Non-pigmented ciliary epithelial cell (primary cell): ENCODE data around the gene SLC26A6.

Experiments used
- DNase-seq: peaks from one replicate; pipeline ENCODE4 v3.0.0-alpha.2; 2010; ENCODE audit warnings: low read depth

The SLC26A6 gene

GRCh38 chr3:48635222-48636021 lies at the start of gene SLC26A6:
TSS of gene SLC26A6 (minus strand) at chr3:48635461. CDS start at chr3:48635393, 68 bp downstream.
- peak; percentile 74 for DNase-seq

- no peak for DNase-seq
Observed at GRCh38 chr3:48684480-48685143, 49.4 kb upstream of the SLC26A6 start.

- no peak for DNase-seq
Observed at GRCh38 chr3:48684054-48684349, 48.7 kb upstream of the SLC26A6 start.

GRCh38 chr3:48682786-48683185 lies 47.5 kb upstream of the SLC26A6 start:
- DNase-seq: no peak

GRCh38 chr3:48681974-48682610 lies 46.8 kb upstream of the SLC26A6 start:
- DNase-seq: no peak

GRCh38 chr3:48681541-48681880 lies 46.2 kb upstream of the SLC26A6 start:
- no peak for DNase-seq

- DNase-seq: no peak
Observed at GRCh38 chr3:48680811-48681540, 45.7 kb upstream of the SLC26A6 start.

GRCh38 chr3:48679411-48680391 lies 44.4 kb upstream of the SLC26A6 start:
- DNase-seq: no peak

- no peak for DNase-seq
Observed at GRCh38 chr3:48678566-48679380, 43.5 kb upstream of the SLC26A6 start.

- no peak for DNase-seq
Observed at GRCh38 chr3:48678056-48678455, 42.8 kb upstream of the SLC26A6 start.

- DNase-seq: no peak
Observed at GRCh38 chr3:48674505-48674904, 39.2 kb upstream of the SLC26A6 start.

GRCh38 chr3:48672522-48672921 lies 37.3 kb upstream of the SLC26A6 start:
- no peak for DNase-seq

- no peak for DNase-seq
Observed at GRCh38 chr3:48664929-48665328, 29.7 kb upstream of the SLC26A6 start.

- DNase-seq: no peak
Observed at GRCh38 chr3:48664313-48664644, 29.0 kb upstream of the SLC26A6 start.

GRCh38 chr3:48663489-48664312 lies 28.4 kb upstream of the SLC26A6 start:
- DNase-seq: peak; percentile 96

GRCh38 chr3:48662753-48663488 lies 27.7 kb upstream of the SLC26A6 start, which contains the start of gene CELSR3:
TSS of gene CELSR3 (minus strand) at chr3:48662886. CDS start at chr3:48662634, 252 bp downstream.
- peak; percentile 55 for DNase-seq

GRCh38 chr3:48662145-48662752 lies 27.0 kb upstream of the SLC26A6 start:
- DNase-seq: no peak

- no peak for DNase-seq
Observed at GRCh38 chr3:48661501-48662144, 26.4 kb upstream of the SLC26A6 start.
